PFSK-1 (cell line): ENCODE results near the gene MIB2.

Experiments
- FOXP2 ChIP-seq: optimal IDR thresholded peaks from 2 replicates; pipeline ENCODE3; 2011; ENCODE audit warnings: borderline replicate concordance, control low read depth, inconsistent platforms; ENCODE audit not compliant: insufficient read depth; ENCODE audit errors: extremely low read length, extremely low read depth
- POLR2AphosphoS5 ChIP-seq: IDR thresholded peaks from 2 replicates; pipeline ENCODE4 v1.6.1; 2012; ENCODE audit warnings: low read depth, mild to moderate bottlenecking, control low read depth, low read length, moderate library complexity
- REST ChIP-seq, 2 experiments: IDR thresholded peaks; 2 replicates each; pipeline versions ENCODE4 v1.6.1 to v1.8.0; 2011 to 2012; ENCODE audit warnings: low read depth in 2 of 2, low read length in 2 of 2, control low read depth in 1 of 2, inconsistent platforms in 1 of 2, mild to moderate bottlenecking in 1 of 2, moderate library complexity in 1 of 2; ENCODE audit not compliant: insufficient read depth in 1 of 2
- SIN3A ChIP-seq: IDR thresholded peaks from 2 replicates; pipeline ENCODE4 v1.6.1; 2012; ENCODE audit warnings: mild to moderate bottlenecking, low read length, moderate library complexity, borderline replicate concordance; ENCODE audit not compliant: insufficient read depth
- TAF1 ChIP-seq: IDR thresholded peaks from 2 replicates; pipeline ENCODE4 v1.6.1; 2012; ENCODE audit warnings: low read length, control low read depth, borderline replicate concordance; ENCODE audit not compliant: insufficient read depth

MIB2 gene

GRCh38 chr1:1623631-1624442, 8.5 kb downstream of the MIB2 start:
- TF ChIP-seq TAF1, result no peak
- no peak for TF ChIP-seq REST (IDR thresholded peaks at IDR 0.05; ENCODE audit: insufficient read depth in 1 of 2, low read depth in 2 of 2, low read length in 2 of 2)
- no peak for TF ChIP-seq SIN3A
- no peak for TF ChIP-seq FOXP2
- TF ChIP-seq POLR2AphosphoS5, result no peak

GRCh38 chr1:1624443-1625403, 9.4 kb downstream of the MIB2 start:
- no peak for TF ChIP-seq FOXP2
- TF ChIP-seq POLR2AphosphoS5, result no peak
- TF ChIP-seq TAF1, result no peak
- TF ChIP-seq REST (IDR thresholded peaks at IDR 0.05; ENCODE audit: insufficient read depth in 1 of 2, low read depth in 2 of 2, low read length in 2 of 2), result no peak
- no peak for TF ChIP-seq SIN3A

GRCh38 chr1:1625404-1625775, 10.1 kb downstream of the MIB2 start:
- TF ChIP-seq SIN3A (no peak), REST (IDR thresholded peaks at IDR 0.05; ENCODE audit: insufficient read depth in 1 of 2, low read depth in 2 of 2, low read length in 2 of 2) (no peak), POLR2AphosphoS5 (no peak), FOXP2 (no peak), TAF1 (no peak)

- TF ChIP-seq SIN3A (no peak), FOXP2 (no peak), REST (IDR thresholded peaks at IDR 0.05; ENCODE audit: insufficient read depth in 1 of 2, low read depth in 2 of 2, low read length in 2 of 2) (no peak), POLR2AphosphoS5 (no peak), TAF1 (no peak)
Observed at GRCh38 chr1:1625824-1626206, 10.5 kb downstream of the MIB2 start.
